Bronchial smooth muscle cell (primary cell): ENCODE results near the gene PRR15. TPM values are rescaled to one million over a fixed set of nuclear protein-coding genes. Genes with fewer than 3 reads are reported as not detected.

Experiments
- total RNA-seq: library from RNA; depleted of rRNA; stranded (reverse); fragments of >200 nt; gene quantifications from 2 replicates; pipeline ENCODE4 v1.2.1, GENCODE V29; 2014

PRR15 gene
- 0.16 TPM in 1 of 2 replicates, not detected in the other for total RNA-seq

GRCh38 chr7:29563590-29564495 lies at the start of gene PRR15:
Gene PRR15, plus strand, starts transcription at chr7:29563835. Its CDS starts 2,495 bp downstream, at chr7:29566330.

Other genes with a start within 250 kb of the PRR15 start
- under 0.01 TPM in 1 of 2 replicates, not detected in the other for gene WIPF3, start 242.7 kb downstream of the PRR15 start, total RNA-seq